ENCODE data around the gene RRP1. TPM values are rescaled to one million over a fixed set of nuclear protein-coding genes. Genes with fewer than 3 reads are reported as not detected.

RRP1 gene
- polyA plus RNA-seq, 1 of the 3 experiments (the other 2 are of a cell fraction), result 22.7 TPM

- H2AFZ ChIP-seq (ENCODE audit: low read depth), result no peak overlapping the region
- H3K4me2 ChIP-seq, result no peak overlapping the region
- no peak overlapping the region for H3K4me3 ChIP-seq (ENCODE audit: low read depth in 2 of 2, low read length in 1 of 2)
- WGBS (ENCODE audit: low lambda C conversion rate), result 82% methylated on average over 19 of the region's 27 CpGs
- TF ChIP-seq RCOR1 (IDR thresholded peaks at IDR 0.05; ENCODE audit: low read length) (no peak), SMC3 (IDR thresholded peaks at IDR 0.05; ENCODE audit: low read depth, low read length) (no peak), MXI1 (IDR thresholded peaks at IDR 0.05; ENCODE audit: low read depth, low read length) (no peak), ELF1 (IDR thresholded peaks at IDR 0.05) (no peak), EZH2phosphoT487 (IDR thresholded peaks at IDR 0.05; ENCODE audit: borderline replicate concordance, low read depth) (no peak)
- DNase-seq, result no peak
- no peaks in the 10 kb centered on the region for H3K9me2 ChIP-seq
- ChIA-PET POLR2A (interaction anchor here (0.8 kb wide), 1 partner anchor 19 kb away, joined by 3 read pairs; no protein-coding TSS in a partner anchor), CTCF (interaction anchor here (0.7 to 1.8 kb wide), 3 partner anchors 14 to 21 kb away, joined by 3 to 6 read pairs (median 4); no protein-coding TSS in a partner anchor)
- H3K27me3 ChIP-seq (ENCODE audit: insufficient read depth), result no peaks in the 10 kb centered on the region
- H3K9ac ChIP-seq, result no peak overlapping the region
- H3K36me3 ChIP-seq (replicated peaks in 1 of 2; ENCODE audit: control insufficient read depth in 1 of 2, insufficient read depth in 2 of 2, low read length in 1 of 2), result no peaks in the 10 kb centered on the region
- H3F3A ChIP-seq (replicated peaks; ENCODE audit: insufficient read depth), result no peaks in the 10 kb centered on the region
- peaks cover 0 to 6% of the 10 kb centered on the region in 2 experiments; a peak in 1 of 4 replicates for H3K4me1 ChIP-seq (ENCODE audit: control insufficient read depth in 1 of 2, insufficient read depth in 2 of 2, low read depth in 1 of 2, low read length in 1 of 2)
- H3K79me2 ChIP-seq (ENCODE audit: insufficient read depth), result no peaks in the 10 kb centered on the region
- H3K9me3 ChIP-seq, result no peaks in the 10 kb centered on the region
- no peak overlapping the region for H3K27ac ChIP-seq (ENCODE audit: low read depth in 2 of 2, low read length in 1 of 2)
- no peaks in the 10 kb centered on the region for H4K20me1 ChIP-seq (ENCODE audit: insufficient read depth)
Observed at GRCh38 chr21:43812139-43812821, 22.9 kb downstream of the RRP1 start.

- no peak for DNase-seq
- no peaks in the 10 kb centered on the region for H3F3A ChIP-seq (replicated peaks; ENCODE audit: insufficient read depth)
- ChIA-PET CTCF (interaction anchor here (0.9 kb wide), 1 partner anchor 15 kb away, joined by 4 read pairs; no protein-coding TSS in a partner anchor), POLR2A (interaction anchor here (0.8 kb wide), 1 partner anchor 18 kb away, joined by 3 read pairs; no protein-coding TSS in a partner anchor)
- no peaks in the 10 kb centered on the region for H3K36me3 ChIP-seq (replicated peaks in 1 of 2; ENCODE audit: control insufficient read depth in 1 of 2, insufficient read depth in 2 of 2, low read length in 1 of 2)
- peaks cover 0 to 6% of the 10 kb centered on the region in 2 experiments; a peak in 1 of 4 replicates for H3K4me1 ChIP-seq (ENCODE audit: control insufficient read depth in 1 of 2, insufficient read depth in 2 of 2, low read depth in 1 of 2, low read length in 1 of 2)
- no peak overlapping the region for H3K9ac ChIP-seq
- no peaks in the 10 kb centered on the region for H3K79me2 ChIP-seq (ENCODE audit: insufficient read depth)
- no peak overlapping the region for H3K4me3 ChIP-seq (ENCODE audit: low read depth in 2 of 2, low read length in 1 of 2)
- no peaks in the 10 kb centered on the region for H3K9me3 ChIP-seq
- no peaks in the 10 kb centered on the region for H4K20me1 ChIP-seq (ENCODE audit: insufficient read depth)
- H3K27me3 ChIP-seq (ENCODE audit: insufficient read depth), result no peaks in the 10 kb centered on the region
- H3K4me2 ChIP-seq, result no peak overlapping the region
- 94% methylated on average over 9 of the region's 19 CpGs for WGBS (ENCODE audit: low lambda C conversion rate)
- no peaks in the 10 kb centered on the region for H3K9me2 ChIP-seq
- no peak overlapping the region for H2AFZ ChIP-seq (ENCODE audit: low read depth)
- no peak overlapping the region for H3K27ac ChIP-seq (ENCODE audit: low read depth in 2 of 2, low read length in 1 of 2)
- TF ChIP-seq PBX3 (IDR thresholded peaks at IDR 0.05), result no peak
- TF ChIP-seq EP300 (IDR thresholded peaks at IDR 0.05; ENCODE audit: borderline replicate concordance in 1 of 2, low read depth in 1 of 2, low read length in 1 of 2), result no peak
- TF ChIP-seq GABPA (IDR thresholded peaks at IDR 0.05; ENCODE audit: low read depth), result no peak
- no peak for TF ChIP-seq POLR2AphosphoS5 (IDR thresholded peaks at IDR 0.05; ENCODE audit: low read depth, low read length)
- no peak for TF ChIP-seq FOSL2 (IDR thresholded peaks at IDR 0.05; ENCODE audit: borderline replicate concordance, low read depth)
- no peak for TF ChIP-seq REST (IDR thresholded peaks at IDR 0.05; ENCODE audit: low read depth, low read length)
- TF ChIP-seq USF1 (IDR thresholded peaks at IDR 0.05; ENCODE audit: borderline replicate concordance, low read depth), result no peak
- no peak for TF ChIP-seq JUND (IDR thresholded peaks at IDR 0.05)
- TF ChIP-seq TEAD4 (IDR thresholded peaks at IDR 0.05; ENCODE audit: borderline replicate concordance, insufficient read depth), result no peak
- no peak for TF ChIP-seq TCF12 (IDR thresholded peaks at IDR 0.05)
- no peak for TF ChIP-seq TAF1 (IDR thresholded peaks at IDR 0.05; ENCODE audit: borderline replicate concordance, low read depth, low read length)
- TF ChIP-seq RXRA (IDR thresholded peaks at IDR 0.05; ENCODE audit: borderline replicate concordance, low read depth), result no peak
- TF ChIP-seq MXI1 (IDR thresholded peaks at IDR 0.05; ENCODE audit: low read depth, low read length), result no peak
- TF ChIP-seq RFX5 (IDR thresholded peaks at IDR 0.05; ENCODE audit: low read length), result no peak
- TF ChIP-seq GATA2 (CRISPR knock-in tag; IDR thresholded peaks at IDR 0.05), result no peak
- no peak for TF ChIP-seq MAX (IDR thresholded peaks at IDR 0.05; ENCODE audit: low read depth)
Observed at GRCh38 chr21:43812957-43813655, 23.7 kb downstream of the RRP1 start.
